ENCODE measurements around the gene RAB11FIP4.
A peak's percentile ranks its signal among the peaks of the same experiment; 100 is the strongest.

Gene RAB11FIP4

DNA sequence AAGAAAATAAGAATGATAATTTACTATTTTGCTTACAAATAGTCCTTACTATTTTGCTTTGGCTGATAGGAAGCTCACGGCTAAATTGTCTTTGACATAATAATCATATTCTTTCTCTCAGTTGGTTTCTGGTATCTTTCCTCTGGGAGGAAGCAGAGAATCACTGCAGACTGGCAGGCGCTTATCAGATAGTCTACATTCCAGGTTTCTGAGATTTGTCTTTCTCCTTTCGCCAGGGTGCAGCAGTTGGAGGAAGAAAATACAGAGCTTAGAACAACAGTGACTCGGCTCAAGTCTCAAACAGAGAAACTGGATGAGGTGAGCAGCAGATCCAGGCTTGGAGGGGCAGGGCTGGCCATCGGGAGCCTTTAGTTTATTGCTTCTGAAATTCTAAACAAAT is 136.1 kb downstream of the RAB11FIP4 start:
- DNase-seq: no peak

- no peak for DNase-seq
Measured at GRCh38 chr17:31528291-31528874, 136.9 kb downstream of the RAB11FIP4 start.

DNA sequence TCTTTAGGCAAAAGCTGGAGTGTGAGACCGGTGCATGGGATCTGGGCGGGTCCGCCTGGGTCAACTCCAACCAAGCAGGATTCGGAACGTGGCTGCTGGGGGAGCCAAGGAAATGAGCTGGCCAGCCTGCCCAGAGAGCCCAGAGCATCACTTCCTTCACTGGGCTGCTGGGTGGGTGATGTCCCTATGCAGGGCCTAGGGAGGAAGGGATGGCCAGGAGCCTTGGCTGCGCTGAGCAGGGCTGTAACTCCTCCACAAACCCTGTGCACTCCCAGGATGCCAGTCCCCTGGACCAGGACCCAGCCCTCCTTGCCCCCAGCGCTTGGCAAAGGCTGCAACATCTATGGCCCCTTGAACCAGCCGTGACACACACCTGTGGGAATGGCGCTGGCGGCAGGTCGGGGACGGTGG is 138.4 kb downstream of the RAB11FIP4 start:
- DNase-seq: no peak

DNA sequence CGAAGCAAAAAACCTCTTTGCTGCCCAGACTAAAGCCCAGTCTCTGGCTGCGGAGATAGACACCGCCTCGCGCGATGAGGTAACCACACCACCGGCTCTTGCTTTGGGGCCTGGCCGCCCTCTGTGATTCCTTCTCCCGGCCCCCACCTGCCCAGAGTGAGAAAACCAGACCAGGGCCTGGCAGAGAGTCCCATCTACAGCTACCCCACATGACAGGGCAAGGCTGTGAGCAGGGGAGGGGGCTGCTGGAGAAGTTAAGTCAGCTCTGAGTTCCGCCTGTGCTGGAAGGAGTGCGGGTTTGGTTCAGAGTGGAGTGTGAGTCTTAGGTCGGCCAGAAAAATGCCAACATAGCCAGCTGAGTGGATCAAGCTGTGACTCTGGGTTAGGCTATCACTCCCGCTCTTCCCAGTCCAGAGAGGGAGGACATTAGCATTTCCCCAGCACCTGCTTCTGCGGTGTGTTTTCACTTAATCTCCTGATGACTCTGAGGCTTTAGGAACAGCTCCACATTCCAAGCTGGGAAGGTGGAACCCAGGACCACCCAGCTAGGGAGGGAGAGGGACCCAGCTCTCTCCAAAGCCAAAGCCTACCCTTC is 139.0 kb downstream of the RAB11FIP4 start:
- no peak for DNase-seq

GRCh38 chr17:31531336-31531980 is 140.0 kb downstream of the RAB11FIP4 start:
- no peak for DNase-seq

DNA sequence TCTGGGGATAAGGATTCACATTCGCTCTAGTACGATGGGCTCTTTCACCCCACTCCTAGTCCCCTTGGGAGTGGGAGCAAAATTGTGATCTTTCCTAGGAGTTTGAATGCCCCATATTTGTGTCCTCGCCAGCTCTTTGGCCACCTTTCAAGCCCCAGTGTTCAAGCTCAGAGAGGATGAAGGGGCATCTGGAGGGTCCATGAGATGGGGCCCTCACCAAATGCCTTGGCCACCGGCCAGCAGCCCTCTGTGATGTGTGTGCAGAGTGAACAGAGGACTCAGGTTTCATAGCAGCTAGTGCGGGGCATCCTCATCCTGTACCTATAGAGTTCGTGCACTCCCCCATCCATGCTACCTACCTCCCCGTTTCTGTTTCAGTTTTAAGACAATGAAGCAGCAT is 140.6 kb downstream of the RAB11FIP4 start:
- DNase-seq: no peak

- no peak for DNase-seq
Measured at GRCh38 chr17:31532526-31532925, 141.1 kb downstream of the RAB11FIP4 start.

DNA sequence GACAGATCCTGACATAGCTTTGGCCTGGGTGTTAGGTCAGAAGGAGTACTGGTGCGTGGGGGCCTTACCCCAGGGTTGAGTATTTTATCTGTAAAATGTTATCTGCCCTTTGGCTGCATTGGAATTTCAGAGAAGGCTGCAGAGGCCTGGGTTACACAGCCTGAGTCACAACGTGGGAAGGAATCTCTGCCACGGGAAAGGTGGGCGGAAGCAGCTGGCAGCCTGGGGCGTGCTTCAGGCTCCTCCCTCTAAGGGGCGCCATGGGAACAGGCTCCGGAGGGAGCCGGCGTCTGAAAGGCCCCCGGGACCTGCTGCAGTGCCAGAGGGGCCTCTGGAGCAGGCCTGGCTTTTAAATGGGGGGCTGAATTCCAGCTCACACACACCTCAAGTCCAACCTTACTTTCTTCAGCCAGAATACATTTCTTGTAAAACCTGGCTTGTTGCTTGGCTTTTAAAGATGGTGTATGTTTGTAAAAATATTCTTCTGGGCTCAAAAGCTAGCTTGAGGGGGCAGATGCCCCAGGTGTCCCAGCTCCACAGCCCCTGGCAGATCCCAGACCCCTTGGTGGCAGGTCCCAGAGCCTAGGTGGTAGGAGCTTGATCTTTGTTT is 142.2 kb downstream of the RAB11FIP4 start:
- no peak for DNase-seq

DNA sequence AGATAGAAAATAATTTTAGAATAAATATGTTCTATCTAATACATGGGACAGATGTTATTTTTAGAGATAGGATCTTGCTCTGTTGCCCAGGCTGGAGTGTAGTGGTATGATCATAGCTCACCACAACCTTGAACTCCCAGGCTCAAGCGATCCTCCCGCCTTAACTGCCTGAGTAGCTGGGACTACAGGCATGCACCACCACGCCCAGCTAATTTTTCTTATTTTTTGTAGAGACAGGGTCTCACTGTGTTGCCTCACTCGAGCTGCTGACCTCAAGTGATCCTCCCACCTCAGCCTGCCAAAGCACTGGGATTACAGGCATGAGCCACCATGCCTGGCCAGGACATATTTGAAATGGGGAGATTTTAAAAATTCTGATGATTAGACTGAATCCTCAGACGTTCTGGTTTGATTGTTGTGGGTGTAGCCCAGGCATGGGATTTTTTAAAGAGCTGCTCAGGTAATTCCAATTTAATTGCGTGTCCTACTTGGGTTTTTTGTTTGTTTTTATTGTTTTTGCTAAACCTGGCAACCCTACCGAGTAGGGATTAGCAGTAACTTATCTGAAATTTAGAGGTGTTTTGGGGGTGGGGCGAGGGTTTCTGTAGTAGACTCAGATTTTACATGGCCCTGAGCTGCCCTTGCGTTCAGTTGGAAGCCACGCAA is 142.9 kb downstream of the RAB11FIP4 start:
- DNase-seq: no peak

- DNase-seq: no peak
Measured at GRCh38 chr17:31535581-31535981, 144.1 kb downstream of the RAB11FIP4 start.

DNA sequence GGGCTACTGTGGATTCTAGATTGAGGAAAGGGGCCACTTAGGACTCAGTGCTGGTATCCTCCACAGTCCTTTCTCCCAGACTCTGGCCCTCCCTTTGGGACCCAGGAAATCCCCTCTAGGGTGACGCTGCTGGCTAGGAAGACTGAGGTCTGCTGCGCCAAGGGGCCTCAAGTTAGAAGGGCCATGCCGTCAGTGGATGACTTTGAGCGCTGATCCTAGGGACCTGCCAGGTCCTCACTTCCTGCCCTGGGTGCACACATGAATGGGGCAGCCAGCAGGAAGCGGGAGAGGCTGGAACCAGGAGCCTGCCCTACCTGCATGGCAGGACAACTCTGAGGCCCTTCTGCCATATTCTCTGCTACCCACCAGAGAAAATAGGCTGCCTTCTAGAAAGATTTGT is 145.0 kb downstream of the RAB11FIP4 start:
- DNase-seq: no peak

DNA sequence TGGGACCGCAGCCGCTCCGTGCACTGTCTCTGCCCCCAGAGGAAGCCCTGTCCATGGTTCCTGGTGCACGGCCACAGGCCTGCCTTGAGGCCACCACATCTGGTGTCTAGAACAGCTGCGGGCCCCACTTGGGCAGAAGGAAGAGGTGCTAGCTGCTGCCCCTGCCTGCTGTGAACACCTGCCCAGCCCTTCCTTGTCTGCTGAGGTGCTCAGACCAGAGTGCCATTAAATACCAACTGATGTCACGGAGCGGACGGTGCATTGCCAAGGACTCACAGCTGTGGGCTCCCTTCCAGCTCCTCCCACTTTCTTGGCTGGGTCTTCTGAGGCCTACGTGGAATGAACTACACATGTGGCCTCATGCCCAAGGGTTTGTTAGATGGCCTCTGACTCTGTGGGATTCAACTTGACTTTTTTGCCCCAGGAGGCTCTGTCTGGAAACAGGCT is 146.1 kb downstream of the RAB11FIP4 start:
- DNase-seq: no peak

DNA sequence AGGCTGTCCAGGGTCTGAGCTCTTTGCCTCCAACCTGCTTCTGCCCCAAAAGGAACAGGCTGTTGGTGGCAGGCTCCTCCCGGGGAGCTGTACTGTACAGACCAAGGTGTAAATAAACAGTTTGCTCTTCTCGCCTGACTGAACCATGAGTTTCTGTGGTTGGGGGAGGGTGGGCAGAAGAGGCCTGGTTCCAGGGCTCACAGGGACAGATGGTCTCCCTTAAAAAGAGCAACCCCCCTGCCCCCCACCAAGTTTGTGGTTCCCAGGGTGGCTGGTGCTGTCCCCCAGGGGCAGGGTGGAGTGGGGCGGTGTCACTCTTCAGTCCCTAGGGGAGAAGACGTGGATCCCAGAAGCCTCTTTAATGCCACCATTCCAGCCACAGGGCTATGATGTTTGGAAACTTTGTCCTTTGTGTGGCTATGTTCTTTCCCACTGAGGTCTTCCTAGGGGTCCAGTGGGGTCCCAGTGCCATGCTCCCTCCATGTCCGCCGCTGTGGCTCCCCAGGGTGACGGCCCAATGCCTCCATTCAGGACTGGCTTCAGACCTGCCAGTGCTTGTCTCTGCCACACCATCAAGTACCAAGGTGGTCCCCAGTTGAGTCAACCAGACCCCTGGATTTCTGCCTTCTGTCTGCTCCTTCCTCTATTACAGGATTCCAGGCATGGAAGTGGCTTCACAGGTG is 146.7 kb downstream of the RAB11FIP4 start:
- DNase-seq: no peak

- DNase-seq: no peak
Measured at GRCh38 chr17:31540602-31541307, 149.3 kb downstream of the RAB11FIP4 start.

DNA sequence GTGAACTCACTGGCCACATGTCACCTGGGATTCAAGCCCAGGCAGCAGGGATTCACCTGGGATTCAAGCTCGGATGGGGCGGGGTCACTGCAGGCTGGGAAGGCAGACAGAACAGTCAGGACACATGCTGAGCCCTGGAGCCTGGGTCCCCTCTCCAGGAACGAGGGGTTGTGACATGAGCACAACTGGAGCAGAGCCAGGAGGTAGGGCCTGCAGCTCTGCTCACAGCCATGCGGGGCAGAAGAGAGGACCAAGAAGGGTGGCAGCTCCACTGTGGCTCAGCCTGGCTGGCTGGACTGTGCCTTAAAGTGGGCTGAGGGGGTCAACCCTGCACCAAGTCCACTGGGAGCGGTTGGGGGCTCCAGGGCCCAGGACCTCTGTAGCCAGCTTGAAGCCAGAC is 150.1 kb downstream of the RAB11FIP4 start:
- no peak for DNase-seq

DNA sequence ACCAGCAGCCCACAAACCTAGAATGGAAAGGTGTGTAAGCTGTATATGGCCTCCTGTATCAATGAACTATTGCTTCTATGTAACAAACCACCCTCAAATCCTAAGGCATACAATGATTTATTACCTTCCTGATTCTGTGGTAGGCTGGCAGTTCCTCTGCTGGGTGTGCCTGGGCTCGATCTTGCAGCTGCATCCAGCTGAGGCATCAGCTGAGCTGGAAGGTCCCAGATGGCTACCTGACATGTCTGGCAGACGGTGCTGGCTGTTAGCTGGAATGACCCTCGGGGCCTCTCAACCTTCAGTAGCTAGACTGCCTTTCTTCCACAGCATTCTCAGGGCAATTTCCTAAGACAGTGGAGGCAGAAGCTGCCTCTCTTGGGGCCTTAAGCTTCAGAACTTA is 152.7 kb downstream of the RAB11FIP4 start:
- DNase-seq: no peak

DNA sequence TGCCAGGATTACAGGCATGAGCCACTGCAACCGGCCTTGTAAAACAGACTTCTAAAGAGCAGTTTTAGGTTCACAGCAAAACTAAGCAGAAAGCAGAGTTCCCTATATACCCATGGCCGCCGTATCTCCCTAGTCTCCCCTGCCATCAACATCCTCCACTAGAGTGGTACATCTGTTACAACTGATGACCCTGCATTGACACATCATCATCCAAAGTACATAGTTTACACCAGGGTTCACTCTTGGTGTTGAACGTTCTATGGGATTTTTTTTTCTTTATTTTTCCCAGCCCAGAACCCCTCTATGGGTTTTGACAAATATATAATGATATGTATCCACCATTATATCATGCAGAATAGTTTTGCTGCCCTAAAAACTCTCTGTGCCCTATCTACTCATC is 155.2 kb downstream of the RAB11FIP4 start:
- no peak for DNase-seq

DNA sequence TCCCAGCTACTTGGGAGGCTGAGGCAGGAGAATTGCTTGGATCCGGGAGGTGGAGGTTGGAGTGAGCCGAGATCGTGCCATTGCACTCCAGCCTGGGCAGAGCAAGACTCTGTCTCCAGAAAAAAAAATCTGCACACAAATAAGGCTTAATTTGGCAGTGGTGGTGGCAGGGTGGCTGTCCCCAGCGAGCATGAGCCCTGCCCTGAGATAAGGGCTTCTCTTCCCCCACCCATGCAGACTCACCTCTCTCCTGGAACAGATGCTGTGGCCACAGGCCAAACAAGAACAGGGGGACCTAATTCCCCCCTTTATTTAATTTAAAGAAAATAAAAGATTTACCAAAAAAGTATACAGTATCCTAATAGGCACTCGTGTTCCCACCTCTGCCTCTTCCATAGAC is 157.2 kb downstream of the RAB11FIP4 start:
- no peak for DNase-seq

- no peak for DNase-seq
Measured at GRCh38 chr17:31549121-31549524, 157.6 kb downstream of the RAB11FIP4 start.

DNA sequence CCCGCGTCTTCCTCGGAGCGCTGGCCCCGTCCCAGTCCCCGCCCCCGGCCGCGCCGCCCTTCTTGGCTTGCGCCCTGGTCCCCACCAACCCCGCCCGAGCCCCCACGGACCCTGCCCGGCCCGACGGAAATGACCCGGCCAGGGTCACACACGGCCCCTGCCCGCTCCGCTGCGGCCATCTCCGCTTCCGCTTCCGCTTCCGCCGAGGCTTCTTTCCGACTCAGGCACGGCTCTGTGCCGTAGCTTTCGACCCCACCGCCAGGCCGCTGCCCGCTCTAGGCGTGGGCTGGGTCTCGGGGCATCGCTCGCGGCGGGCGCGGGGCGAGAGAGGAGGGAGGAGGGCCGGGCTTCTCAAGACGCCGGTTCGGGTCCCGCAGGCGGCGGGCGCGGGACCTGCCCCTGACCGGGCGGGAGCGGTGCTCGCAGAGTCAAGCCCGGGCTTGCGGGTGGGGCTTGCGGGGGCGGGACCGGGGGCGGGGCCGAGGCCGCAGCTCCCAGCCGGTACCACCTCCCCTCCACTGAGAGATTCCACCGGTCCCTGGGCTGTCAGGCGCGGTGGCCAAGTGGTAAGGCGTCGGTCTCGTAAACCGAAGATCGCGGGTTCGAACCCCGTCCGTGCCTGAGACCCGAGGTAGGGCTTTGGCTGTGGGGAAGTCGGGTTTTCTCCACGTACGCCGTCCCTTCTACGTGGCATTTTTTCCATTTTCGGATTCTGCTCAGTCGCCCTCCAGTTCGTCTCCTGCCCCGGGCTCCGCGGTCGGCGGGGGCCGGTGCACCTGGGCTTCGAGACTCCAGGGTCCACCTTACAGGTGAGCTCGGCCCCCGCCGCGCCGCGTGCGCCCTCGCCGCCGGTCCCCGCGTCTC is 158.3 kb downstream of the RAB11FIP4 start:
- peak; percentile 77 for DNase-seq

GRCh38 chr17:31550389-31551056 is 159.0 kb downstream of the RAB11FIP4 start:
- DNase-seq: peak; percentile 48
